Muscle of back (tissue), 13 donors: ENCODE results near the gene MAP4K4. TPM values are rescaled to one million over a fixed set of nuclear protein-coding genes. Genes with fewer than 3 reads are reported as not detected.

Experiments
- DNase-seq, 3 donors: peaks; one replicate each; pipeline versions ENCODE4 v3.0.0 to v3.0.0-alpha.2; 2013
- long read RNA-seq, 9 donors: transcript quantifications; one replicate each; lab custom pipeline, GENCODE V29; 2026
- polyA plus RNA-seq, 10 donors: library from polyadenylated mRNA; unstranded; fragments of 120-200 nt; gene quantifications; one replicate each; pipeline ENCODE4 v1.2.1, GENCODE V29; 2013; ENCODE audit not compliant: insufficient read length in 10 of 10

The MAP4K4 gene
- polyA plus RNA-seq: 100 to 1,000 TPM; 115 to 149 (median 130) TPM
- long read RNA-seq, donor 1, partial matches to known transcripts: 55 of 55 reads
- long read RNA-seq, donor 1, other reads (novel, unspliced or antisense): 0 of 55 reads
- long read RNA-seq, donor 2, partial matches to known transcripts: 30 of 31 reads
- long read RNA-seq, donor 2, other reads (novel, unspliced or antisense): 0 of 31 reads
- long read RNA-seq, donor 3: 0 reads
- long read RNA-seq, donor 4, partial matches to known transcripts: 59 of 59 reads
- long read RNA-seq, donor 4, other reads (novel, unspliced or antisense): 0 of 59 reads
- long read RNA-seq, donor 5, partial matches to known transcripts: 74 of 77 reads
- long read RNA-seq, donor 5, other reads (novel, unspliced or antisense): 0 of 77 reads
- long read RNA-seq, donor 6, partial matches to known transcripts: 91 of 92 reads
- long read RNA-seq, donor 6, other reads (novel, unspliced or antisense): 0 of 92 reads
- long read RNA-seq, donor 7, partial matches to known transcripts: 43 of 43 reads
- long read RNA-seq, donor 7, other reads (novel, unspliced or antisense): 0 of 43 reads
- long read RNA-seq, donor 8, partial matches to known transcripts: 57 of 58 reads
- long read RNA-seq, donor 8, other reads (novel, unspliced or antisense): 0 of 58 reads
- long read RNA-seq, donor 9, partial matches to known transcripts: 0 of 1 reads
- long read RNA-seq, donor 9, other reads (novel, unspliced or antisense): 0 of 1 reads

- DNase-seq: peak; percentile 88 to 96 (median 89)
These were observed at the start of gene MAP4K4 for GRCh38 chr2:101697124-101698013. MAP4K4 (plus strand) TSS chr2:101697707; CDS start chr2:101698081, 374 bp downstream.

DNA sequence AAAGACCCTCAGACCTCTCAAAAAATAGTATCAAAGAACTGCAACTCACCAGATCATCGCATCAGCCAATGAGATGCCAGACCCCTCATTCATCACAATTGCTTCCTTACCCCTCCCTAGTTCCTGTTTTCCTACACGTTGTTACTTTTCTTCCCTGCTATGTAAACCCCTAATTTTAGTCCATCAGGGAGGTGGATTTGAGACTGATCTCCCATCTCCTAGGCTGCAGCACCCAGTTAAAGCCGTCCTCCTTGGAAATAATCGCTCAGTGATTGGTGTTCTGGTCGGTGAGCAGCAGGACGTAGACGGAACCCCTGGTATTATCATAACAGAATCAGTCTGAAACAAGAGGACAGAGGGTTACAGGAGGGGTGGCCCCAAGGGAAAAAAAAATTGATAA, 44.0 kb upstream of the MAP4K4 start:
- no peak for DNase-seq

DNA sequence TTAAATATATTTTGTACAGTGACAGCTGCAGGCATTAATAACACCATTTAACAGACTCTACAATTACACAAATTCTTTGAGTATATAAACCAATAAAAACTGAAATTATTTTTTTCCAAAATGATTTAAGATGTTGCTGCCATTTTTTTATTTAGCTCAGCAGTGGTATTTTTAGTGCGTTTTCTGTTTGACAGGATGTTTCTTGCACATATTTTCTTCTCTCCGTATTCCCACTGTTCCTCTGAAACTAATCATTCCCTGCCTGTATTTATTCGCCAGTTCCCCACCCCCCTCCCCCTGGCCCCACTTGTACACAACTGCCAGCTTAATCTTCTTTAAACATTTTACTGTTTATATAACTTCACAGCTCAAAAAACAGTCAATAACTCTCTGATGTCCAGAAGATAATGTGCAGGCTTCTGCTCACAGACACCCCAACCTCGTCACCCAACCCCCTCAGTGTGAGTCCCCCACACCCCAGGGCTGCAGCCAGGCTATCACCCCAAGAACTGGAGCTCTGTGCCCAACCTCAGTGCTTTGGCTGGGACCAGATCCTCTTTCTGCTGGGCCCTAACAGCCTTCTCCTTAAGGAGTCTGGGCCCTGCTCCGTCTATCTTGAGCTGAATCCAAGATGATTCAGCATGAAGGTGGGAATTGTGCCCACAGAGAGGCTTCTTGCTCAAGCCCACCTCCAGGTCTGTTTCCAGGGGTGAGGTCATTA, 41.6 kb upstream of the MAP4K4 start:
- DNase-seq: no peak

- peak in 1 of 3 donors; percentile 7 for DNase-seq
These were observed 39.7 kb upstream of the MAP4K4 start for GRCh38 chr2:101657787-101658186.

DNA sequence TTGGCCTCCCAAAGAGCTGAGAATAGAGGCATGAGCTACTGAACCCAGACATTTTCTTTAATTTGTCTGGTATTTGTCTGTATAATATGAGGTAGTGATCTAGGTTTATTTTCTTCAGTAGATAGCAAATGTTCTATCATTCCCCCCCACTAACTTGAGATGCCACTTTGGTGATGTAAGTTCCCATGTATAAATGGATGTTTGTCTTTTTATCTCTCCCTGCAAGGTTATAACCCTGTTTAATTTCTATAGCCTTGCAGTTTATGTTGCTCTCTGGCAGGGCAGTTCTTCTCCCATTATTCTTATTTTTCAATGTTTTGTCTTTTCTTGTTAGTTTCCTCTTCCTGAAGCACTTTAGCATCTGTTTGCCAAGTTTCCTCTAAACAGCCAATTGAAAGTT, 39.1 kb upstream of the MAP4K4 start:
- DNase-seq: no peak

GRCh38 chr2:101665312-101665711, 32.2 kb upstream of the MAP4K4 start:
- DNase-seq: no peak

GRCh38 chr2:101667823-101668222, 29.7 kb upstream of the MAP4K4 start:
- no peak for DNase-seq

DNA sequence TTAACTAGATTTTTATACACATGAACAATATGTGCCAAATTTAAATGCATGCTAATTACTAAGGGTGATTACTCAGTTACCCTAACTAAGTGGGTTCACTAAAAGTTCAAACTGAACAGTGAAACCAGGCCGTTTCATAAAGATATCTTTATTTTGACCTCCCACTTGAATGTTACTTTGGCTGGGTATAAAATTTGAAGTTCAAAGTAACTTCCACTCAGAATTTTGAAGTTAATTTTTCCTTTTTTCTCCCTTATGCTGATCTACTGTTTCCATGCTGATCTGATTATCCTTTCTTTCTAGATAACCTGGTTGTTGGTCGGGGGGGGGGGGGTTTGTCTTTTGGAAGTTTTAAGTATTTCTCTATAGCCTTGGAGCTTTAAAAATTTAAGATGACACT, 25.5 kb upstream of the MAP4K4 start:
- DNase-seq: no peak

- no peak for DNase-seq
These were observed 23.6 kb upstream of the MAP4K4 start for GRCh38 chr2:101673920-101674319.

- DNase-seq: no peak
These were observed 22.0 kb upstream of the MAP4K4 start for GRCh38 chr2:101675512-101675911.

- no peak for DNase-seq
These were observed 20.8 kb upstream of the MAP4K4 start for GRCh38 chr2:101676674-101677073.

DNA sequence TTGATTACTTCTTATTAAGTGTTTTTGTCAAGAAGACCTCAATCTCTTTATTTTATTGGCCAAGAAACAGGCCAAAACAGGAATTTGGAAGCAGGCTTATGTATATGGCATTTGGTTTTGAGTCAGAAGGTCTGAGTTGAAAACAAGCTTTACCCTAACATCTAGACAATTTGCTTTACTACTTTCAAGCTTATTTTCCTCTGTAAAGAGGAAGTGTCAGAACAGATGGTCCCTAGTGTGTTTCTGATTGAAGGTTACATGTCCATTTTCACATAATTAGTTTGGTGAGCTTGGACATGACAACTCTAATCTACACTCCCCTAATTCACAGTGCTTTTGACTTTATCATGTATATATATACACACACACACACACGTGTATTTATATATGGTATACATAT, 19.8 kb upstream of the MAP4K4 start:
- DNase-seq: no peak

- no peak for DNase-seq
These were observed 19.1 kb upstream of the MAP4K4 start for GRCh38 chr2:101678379-101678778.

GRCh38 chr2:101679037-101679726, 18.3 kb upstream of the MAP4K4 start:
- peak in 1 of 3 donors; percentile 51 for DNase-seq

- no peak for DNase-seq
These were observed 17.6 kb upstream of the MAP4K4 start for GRCh38 chr2:101679801-101680487.

DNA sequence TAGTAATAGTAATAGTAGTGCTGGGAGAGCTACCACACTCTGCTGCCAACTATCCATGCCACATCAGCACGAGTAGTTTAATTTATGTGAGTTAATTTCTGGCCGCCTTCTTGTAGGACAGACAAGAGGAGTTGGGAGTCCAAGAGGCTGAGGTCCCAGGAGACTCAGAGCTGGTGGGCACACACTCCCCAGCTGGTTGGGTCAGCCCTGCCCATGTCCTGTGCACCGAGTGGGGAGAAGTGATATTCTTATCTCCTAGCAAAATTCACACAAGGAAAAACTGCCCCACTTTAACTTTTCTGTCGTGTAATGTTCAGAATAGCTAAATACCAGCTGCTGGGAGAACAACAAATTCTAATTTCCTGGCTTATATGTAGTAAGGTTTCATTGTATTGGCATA, 15.2 kb upstream of the MAP4K4 start:
- no peak for DNase-seq

DNA sequence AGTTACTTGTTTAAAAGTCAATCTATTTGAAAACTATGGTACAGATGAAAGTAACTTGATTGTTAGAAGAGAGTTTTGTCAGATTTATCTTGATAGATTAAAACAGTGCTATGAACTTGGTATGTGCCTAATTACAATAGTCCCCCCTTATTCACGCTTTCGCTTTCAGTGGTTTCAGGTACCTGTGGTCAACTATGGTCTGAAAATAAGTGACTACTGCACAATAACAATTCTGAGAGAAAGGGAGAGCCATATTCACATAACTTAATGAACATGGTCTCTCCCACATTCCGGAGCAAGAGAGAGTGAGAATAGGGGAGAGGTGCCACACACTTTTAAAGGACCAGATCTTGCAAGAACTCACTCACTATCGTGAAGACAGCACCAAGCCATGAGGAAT, 13.2 kb upstream of the MAP4K4 start:
- DNase-seq: no peak

DNA sequence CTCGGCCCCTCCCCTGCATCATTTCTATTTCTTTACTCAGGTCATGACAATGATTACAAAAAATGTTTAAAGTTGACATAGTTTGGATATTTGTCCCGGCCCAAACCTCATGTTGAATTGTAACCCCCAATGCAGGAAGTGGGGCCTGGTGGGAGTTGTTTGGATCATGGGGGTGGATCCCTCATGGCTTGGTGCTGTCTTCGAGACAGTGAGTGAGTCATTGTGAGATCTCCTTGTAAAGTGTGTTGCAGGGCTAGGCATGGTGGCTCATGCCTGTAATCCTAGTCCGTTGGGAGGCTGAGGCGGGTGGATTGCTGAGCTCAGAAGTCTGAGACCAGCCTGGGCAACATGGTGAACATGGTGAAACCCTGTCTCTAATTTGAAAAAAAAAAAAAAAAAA, 9.2 kb upstream of the MAP4K4 start:
- DNase-seq: no peak

GRCh38 chr2:101689114-101689825, 8.2 kb upstream of the MAP4K4 start:
- no peak for DNase-seq
